ENCODE results near the gene MDM4.

- TF ChIP-seq EZH2 (IDR thresholded peaks at IDR 0.05; ENCODE audit: borderline replicate concordance, low read depth, low read length, severe bottlenecking) (no peak), CTCF (IDR thresholded peaks at IDR 0.05; ENCODE audit: extremely low read depth in 1 of 2, insufficient read depth in 1 of 2, low read depth in 1 of 2, low read length in 2 of 2) (no peak), MYC (IDR thresholded peaks at IDR 0.05; ENCODE audit: low read depth, low read length) (no peak), POLR2AphosphoS5 (IDR thresholded peaks at IDR 0.05; ENCODE audit: insufficient read depth, low read depth, low read length) (no peak), POLR2A (IDR thresholded peaks at IDR 0.05; ENCODE audit: low read depth, low read length) (no peak), FOS (IDR thresholded peaks at IDR 0.05; ENCODE audit: borderline replicate concordance, insufficient read depth, low read length) (no peak), GATA2 (IDR thresholded peaks at IDR 0.05; ENCODE audit: insufficient read depth, insufficient read length, low read depth, low read length) (no peak), JUN (IDR thresholded peaks at IDR 0.05; ENCODE audit: borderline replicate concordance, insufficient read depth, insufficient read length, low read depth) (no peak)
Measured at GRCh38 chr1:204466416-204467405, 49.5 kb upstream of the MDM4 start.

All from endothelial cell of umbilical vein (primary cell).